GM12878 (cell line): Measurements from ENCODE around the gene RNU6-9. TPM values are rescaled to one million over a fixed set of nuclear protein-coding genes. Genes with fewer than 3 reads are reported as not detected.
A peak's percentile ranks its signal among the peaks of the same experiment; 100 is the strongest.

Experiments
- ATAC-seq: fragments of 200-7000 bp; cut with Tn5 transposase; 3 replicates; pipeline ENCODE4 v1.9.1; 2020; ENCODE audit warnings: mild to moderate bottlenecking, moderate library complexity
- Bru-seq: library from RNA; stranded (reverse); fragments of 400-500 nt; gene quantifications from one replicate; lab custom pipeline; 2021; lab: Mats Ljungman, UMichigan
- BruChase-seq, 2 experiments: library from RNA; stranded (reverse); fragments of 400-500 nt; gene quantifications; one replicate each; lab custom pipeline; 2021; lab: Mats Ljungman, UMichigan
- BruUV-seq: library from RNA; stranded (reverse); fragments of 400-500 nt; replicated peaks from 2 replicates; lab custom pipeline; 2021; lab: Mats Ljungman, UMichigan
- CTCF ChIA-PET: fragments of 300-600 bp; sonication (Branson Sonifier 250); formaldehyde crosslinking; extraction: SDS; loops from one replicate; lab custom pipeline; 2021; ENCODE audit warnings: inconsistent platforms; lab: Yijun Ruan, JAX
- POLR2A ChIA-PET: fragments of 350-600 bp; formaldehyde crosslinking; extraction: SDS; loops from one replicate; lab custom pipeline; 2021; ENCODE audit warnings: inconsistent platforms; lab: Charles Lee
- RAD21 ChIA-PET: fragments of 300-600 bp; sonication (Branson Sonifier 250); formaldehyde crosslinking; loops from one replicate; lab custom pipeline; 2023; ENCODE audit warnings: antibody characterized with exemption; ENCODE audit not compliant: unreplicated experiment; lab: Charles Lee
- SMC1A ChIA-PET: fragments of 300-600 bp; sonication (Branson Sonifier 250); formaldehyde crosslinking; loops from one replicate; lab custom pipeline; 2023; ENCODE audit not compliant: unreplicated experiment, uncharacterized antibody; lab: Charles Lee
- DNase-seq: peaks from one replicate; pipeline ENCODE4 v3.0.0-alpha.2; 2011; ENCODE audit warnings: low read depth, low spot score
- FAIRE-seq: peaks from 3 replicates; lab custom pipeline; 2011; peaks lifted over from hg19 to GRCh38; lab: Jason Lieb, UNC
- H2AFZ ChIP-seq: 2 replicates; pipeline ENCODE4 v1.6.0; 2011; ENCODE audit warnings: low read depth, low read length, control low read depth; ENCODE audit not compliant: control insufficient read depth
- H3K27ac ChIP-seq: 2 replicates; pipeline ENCODE4 v1.5.1; 2011; ENCODE audit warnings: control low read depth; ENCODE audit not compliant: control insufficient read depth, insufficient read depth
- H3K27me3 ChIP-seq, 2 experiments: replicated peaks in 1 of 2; 2 replicates each; pipeline versions ENCODE4 v1.6.0 to v1.6.1; 2011; ENCODE audit warnings: low read length in 1 of 2; ENCODE audit not compliant: control insufficient read depth in 2 of 2, insufficient read depth in 2 of 2
- H3K36me3 ChIP-seq, 2 experiments: 2 replicates each; pipeline ENCODE4 v1.5.1; 2011; ENCODE audit warnings: low read length in 1 of 2; ENCODE audit not compliant: control insufficient read depth in 2 of 2, insufficient read depth in 2 of 2
- H3K4me1 ChIP-seq: 2 replicates; pipeline ENCODE4 v1.6.1; 2011; ENCODE audit warnings: mild to moderate bottlenecking, low read length, moderate library complexity, mixed read lengths; ENCODE audit not compliant: control insufficient read depth, insufficient read depth
- H3K4me2 ChIP-seq: 2 replicates; pipeline ENCODE4 v1.6.0; 2011; ENCODE audit warnings: control low read depth; ENCODE audit not compliant: control insufficient read depth, insufficient read depth
- H3K4me3 ChIP-seq: fragments of 200-600 bp; sonication (generic); 2 replicates; pipeline ENCODE4 v1.5.1; 2016
- H3K79me2 ChIP-seq: 2 replicates; pipeline ENCODE4 v1.6.0; 2011; ENCODE audit warnings: low read length; ENCODE audit not compliant: control insufficient read depth, insufficient read depth
- H3K9ac ChIP-seq: 2 replicates; pipeline ENCODE4 v1.8.0; 2011; ENCODE audit warnings: low read length, control low read depth, mixed read lengths; ENCODE audit not compliant: control insufficient read depth, insufficient read depth
- H3K9me3 ChIP-seq: replicated peaks from 3 replicates; pipeline ENCODE4 v1.5.1; 2011; ENCODE audit warnings: mild to moderate bottlenecking, low read length; ENCODE audit not compliant: control insufficient read depth, insufficient read depth
- H4K20me1 ChIP-seq: 2 replicates; pipeline ENCODE4 v1.6.0; 2011; ENCODE audit not compliant: control insufficient read depth, insufficient read depth
- BMI1 ChIP-seq: fragments of 450-650 bp; IDR thresholded peaks from 2 replicates; pipeline ENCODE4 v1.6.1; 2016; ENCODE audit warnings: mild to moderate bottlenecking, moderate library complexity, borderline replicate concordance
- EED ChIP-seq: sonication (generic); IDR thresholded peaks from 2 replicates; pipeline ENCODE4 v1.6.1; 2016; ENCODE audit warnings: antibody characterized with exemption, low read depth
- MEF2A ChIP-seq: IDR thresholded peaks from 2 replicates; pipeline ENCODE4 v1.6.1; 2011; ENCODE audit warnings: low read depth, mild to moderate bottlenecking, low read length, moderate library complexity; ENCODE audit not compliant: insufficient read depth
- NFYB ChIP-seq: IDR thresholded peaks from 2 replicates; pipeline ENCODE4 v1.6.1; 2011; ENCODE audit warnings: low read depth, mild to moderate bottlenecking, low read length, improper control_type of control experiment, moderate library complexity; ENCODE audit not compliant: insufficient read depth
- RUNX3 ChIP-seq: IDR thresholded peaks from 2 replicates; pipeline ENCODE4 v1.6.1; 2012; ENCODE audit warnings: low read length, inconsistent platforms
- SMAD1 ChIP-seq: fragments of 450-650 bp; IDR thresholded peaks from 2 replicates; pipeline ENCODE4 v1.6.1; 2018; ENCODE audit warnings: mild to moderate bottlenecking, low read depth; ENCODE audit not compliant: partially characterized antibody
- SMC3 ChIP-seq: IDR thresholded peaks from 2 replicates; pipeline ENCODE4 v1.6.1; 2011; ENCODE audit warnings: low read length, improper control_type of control experiment, borderline replicate concordance
- YY1 ChIP-seq: IDR thresholded peaks from 2 replicates; pipeline ENCODE4 v1.6.1; 2011; ENCODE audit warnings: low read depth, mild to moderate bottlenecking, low read length
- ZZZ3 ChIP-seq: IDR thresholded peaks from 2 replicates; pipeline ENCODE4 v1.6.1; 2011; ENCODE audit warnings: low read depth; ENCODE audit not compliant: control insufficient read depth, insufficient read length
- WGBS: methylation state at CpG from one replicate; pipeline ENCODE4 v1.1.6; 2016; ENCODE audit warnings: low lambda C conversion rate; ENCODE audit not compliant: insufficient replicate concordance, insufficient coverage; ENCODE audit errors: missing lambda C conversion rate; 5-methylcytosine and 5-hydroxymethylcytosine counted together
- in situ Hi-C: fragments of 300-500 bp; cut with MboI; formaldehyde crosslinking; loops from 9 replicates; pipeline ENCODE4 v1.14.3; 2018; ENCODE audit warnings: mixed read lengths
- intact Hi-C: fragments of 100-400 bp; cut with micrococcal nuclease; formaldehyde crosslinking; loops from one replicate; pipeline ENCODE4 v1.14.2; 2022; ENCODE audit not compliant: unreplicated experiment
- long read RNA-seq, 2 experiments: library from polyadenylated mRNA; unstranded; transcript quantifications; one replicate each; pipeline ENCODE4 v2.0.0, GENCODE V29; 2019 to 2020
- polyA minus RNA-seq, 3 experiments: library from RNA; depleted of rRNA, polyadenylated mRNA; stranded (reverse); fragments of >200 nt; gene quantifications; 2 replicates each; pipeline ENCODE4 v1.2.3, GENCODE V29; 2011
- polyA plus RNA-seq, 11 experiments: library from polyadenylated mRNA; depleted of rRNA in 4 of 11; unstranded in 6 of 11; stranded (reverse) in 5 of 11; fragments of >200 nt; fragmentation: Nextera tagmentation in 4 of 11; fragmentation: Illumina TruSeq in 1 of 11; extraction: Ambion mirVana in 4 of 11; extraction: Trizol in 1 of 11; gene quantifications; 1 replicate in 1 of 11; 2 replicates in 10 of 11; pipeline versions ENCODE4 v1.2.1 to v1.2.3, GENCODE V29; 2011 to 2016; ENCODE audit warnings: inconsistent platforms in 2 of 11, missing spikeins in 2 of 11, low read depth in 1 of 11
- total RNA-seq, 4 experiments: library from RNA; depleted of rRNA in 3 of 4; stranded (reverse); fragments of >200 nt in 3 of 4; fragmentation: Illumina TruSeq in 1 of 4; extraction: Trizol in 1 of 4; gene quantifications; 2 replicates each; pipeline versions ENCODE4 v1.2.1 to v1.2.3, GENCODE V29; 2013 to 2021
- TF ChIP-seq, protein P1 (sequence below): fragments of 450-650 bp; IDR thresholded peaks from 2 replicates; pipeline ENCODE4 v1.6.1; 2017; ENCODE audit warnings: mild to moderate bottlenecking, low read depth, inconsistent platforms; ENCODE audit not compliant: poor library complexity, severe bottlenecking
- TF ChIP-seq, protein P2 (sequence below): fragments of 450-650 bp; formaldehyde crosslinking; IDR thresholded peaks from 2 replicates; pipeline ENCODE4 v1.5.0; 2022; ENCODE audit warnings: mild to moderate bottlenecking, missing genetic modification characterization

The RNU6-9 gene
- not detected in 2 replicates for total RNA-seq (2013; cell fraction: nucleolus; rRNA removed)
- not detected in 2 replicates for total RNA-seq (2014; rRNA removed)
- not detected in 2 replicates for total RNA-seq (2014; rRNA removed; fragmentation: Illumina TruSeq; extraction: Trizol)
- not detected in 2 replicates for total RNA-seq (2021)
- polyA plus RNA-seq (2011; ENCODE audit: low read depth) = not detected
- not detected in 2 replicates for polyA plus RNA-seq (2011; rRNA removed)
- polyA plus RNA-seq (2011; cell fraction: cytosol; rRNA removed) = not detected in 2 replicates
- not detected in 2 replicates for polyA plus RNA-seq (2011; cell fraction: nucleus; rRNA removed)
- polyA plus RNA-seq (2012) = not detected in 2 replicates
- polyA plus RNA-seq (2014; fragmentation: Illumina TruSeq; extraction: Trizol) = not detected in 2 replicates
- not detected for polyA plus RNA-seq (2014; fragmentation: Nextera tagmentation; extraction: Ambion mirVana)
- polyA plus RNA-seq (2014; rRNA removed) = not detected in 2 replicates
- not detected for polyA plus RNA-seq (2016; fragmentation: Nextera tagmentation; extraction: Ambion mirVana)
- polyA minus RNA-seq (2011; rRNA and poly(A)+ RNA removed) = 1,322 TPM in 1 of 2 replicates, not detected in the other
- not detected in 2 replicates for polyA minus RNA-seq (2011; cell fraction: cytosol; rRNA and poly(A)+ RNA removed)
- under 0.01 TPM in 1 of 2 replicates, not detected in the other for polyA minus RNA-seq (2011; cell fraction: nucleus; rRNA and poly(A)+ RNA removed)
- Bru-seq, nascent RNA = percentile 64 among the genes with signal in this experiment
- percentile 48 among the genes with signal in this experiment for BruChase-seq, experiment 1, labeled RNA remaining after a 6-hour chase
- BruChase-seq, experiment 2, labeled RNA remaining after a 2-hour chase = percentile 55 among the genes with signal in this experiment
- long read RNA-seq, experiment 1 = 0 reads
- long read RNA-seq, experiment 2, partial matches to known transcripts = 0 of 2 reads
- long read RNA-seq, experiment 2, other reads (novel, unspliced or antisense) = 0 of 2 reads

DNA sequence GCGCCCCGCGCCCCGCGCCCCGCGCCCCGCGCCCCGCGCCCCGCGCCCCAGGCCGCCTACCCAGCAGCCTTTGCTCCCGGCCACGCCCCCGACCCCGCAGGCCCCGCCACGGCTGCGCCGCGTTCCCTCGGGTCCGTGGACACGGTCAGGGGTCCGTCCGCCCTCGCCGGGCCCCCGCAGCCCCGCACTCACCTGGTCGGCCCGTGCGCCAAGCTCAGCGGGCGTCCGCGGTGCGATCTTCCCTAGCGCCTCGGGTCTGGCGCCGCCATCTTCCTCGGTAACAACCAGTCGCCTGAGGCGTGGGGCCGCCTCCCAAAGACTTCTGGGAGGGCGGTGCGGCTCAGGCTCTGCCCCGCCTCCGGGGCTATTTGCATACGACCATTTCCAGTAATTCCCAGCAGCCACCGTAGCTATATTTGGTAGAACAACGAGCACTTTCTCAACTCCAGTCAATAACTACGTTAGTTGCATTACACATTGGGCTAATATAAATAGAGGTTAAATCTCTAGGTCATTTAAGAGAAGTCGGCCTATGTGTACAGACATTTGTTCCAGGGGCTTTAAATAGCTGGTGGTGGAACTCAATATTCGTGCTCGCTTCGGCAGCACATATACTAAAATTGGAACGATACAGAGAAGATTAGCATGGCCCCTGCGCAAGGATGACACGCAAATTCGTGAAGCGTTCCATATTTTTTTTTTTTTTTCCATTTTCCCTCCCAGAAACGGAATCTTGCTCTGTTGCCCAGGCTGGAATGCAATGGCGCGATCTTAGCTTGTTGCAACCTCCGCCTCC, at the start of gene RNU6-9, which contains the start of gene MED16:
TSS of gene RNU6-9 (plus strand) at position 591 of the 796 bp plus-strand sequence.
TSS of gene MED16 (minus strand) at position 294 of the 796 bp plus-strand sequence. CDS start 2,056 bp downstream, outside the sequence.
- in situ Hi-C loops = no loop called here
- TF ChIP-seq NFYB (no peak), SMAD1 (no peak), EED (no peak), YY1 (peak; percentile 96), BMI1 (no peak), RUNX3 (no peak), SMC3 (no peak), ZZZ3 (no peak), MEF2A (0 out of 2 replicates have a peak, but pooled peaks have one; percentile 27)
- TF ChIP-seq, protein P1, sequence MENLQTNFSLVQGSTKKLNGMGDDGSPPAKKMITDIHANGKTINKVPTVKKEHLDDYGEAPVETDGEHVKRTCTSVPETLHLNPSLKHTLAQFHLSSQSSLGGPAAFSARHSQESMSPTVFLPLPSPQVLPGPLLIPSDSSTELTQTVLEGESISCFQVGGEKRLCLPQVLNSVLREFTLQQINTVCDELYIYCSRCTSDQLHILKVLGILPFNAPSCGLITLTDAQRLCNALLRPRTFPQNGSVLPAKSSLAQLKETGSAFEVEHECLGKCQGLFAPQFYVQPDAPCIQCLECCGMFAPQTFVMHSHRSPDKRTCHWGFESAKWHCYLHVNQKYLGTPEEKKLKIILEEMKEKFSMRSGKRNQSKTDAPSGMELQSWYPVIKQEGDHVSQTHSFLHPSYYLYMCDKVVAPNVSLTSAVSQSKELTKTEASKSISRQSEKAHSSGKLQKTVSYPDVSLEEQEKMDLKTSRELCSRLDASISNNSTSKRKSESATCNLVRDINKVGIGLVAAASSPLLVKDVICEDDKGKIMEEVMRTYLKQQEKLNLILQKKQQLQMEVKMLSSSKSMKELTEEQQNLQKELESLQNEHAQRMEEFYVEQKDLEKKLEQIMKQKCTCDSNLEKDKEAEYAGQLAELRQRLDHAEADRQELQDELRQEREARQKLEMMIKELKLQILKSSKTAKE = peak; percentile 90
- TF ChIP-seq, protein P2, sequence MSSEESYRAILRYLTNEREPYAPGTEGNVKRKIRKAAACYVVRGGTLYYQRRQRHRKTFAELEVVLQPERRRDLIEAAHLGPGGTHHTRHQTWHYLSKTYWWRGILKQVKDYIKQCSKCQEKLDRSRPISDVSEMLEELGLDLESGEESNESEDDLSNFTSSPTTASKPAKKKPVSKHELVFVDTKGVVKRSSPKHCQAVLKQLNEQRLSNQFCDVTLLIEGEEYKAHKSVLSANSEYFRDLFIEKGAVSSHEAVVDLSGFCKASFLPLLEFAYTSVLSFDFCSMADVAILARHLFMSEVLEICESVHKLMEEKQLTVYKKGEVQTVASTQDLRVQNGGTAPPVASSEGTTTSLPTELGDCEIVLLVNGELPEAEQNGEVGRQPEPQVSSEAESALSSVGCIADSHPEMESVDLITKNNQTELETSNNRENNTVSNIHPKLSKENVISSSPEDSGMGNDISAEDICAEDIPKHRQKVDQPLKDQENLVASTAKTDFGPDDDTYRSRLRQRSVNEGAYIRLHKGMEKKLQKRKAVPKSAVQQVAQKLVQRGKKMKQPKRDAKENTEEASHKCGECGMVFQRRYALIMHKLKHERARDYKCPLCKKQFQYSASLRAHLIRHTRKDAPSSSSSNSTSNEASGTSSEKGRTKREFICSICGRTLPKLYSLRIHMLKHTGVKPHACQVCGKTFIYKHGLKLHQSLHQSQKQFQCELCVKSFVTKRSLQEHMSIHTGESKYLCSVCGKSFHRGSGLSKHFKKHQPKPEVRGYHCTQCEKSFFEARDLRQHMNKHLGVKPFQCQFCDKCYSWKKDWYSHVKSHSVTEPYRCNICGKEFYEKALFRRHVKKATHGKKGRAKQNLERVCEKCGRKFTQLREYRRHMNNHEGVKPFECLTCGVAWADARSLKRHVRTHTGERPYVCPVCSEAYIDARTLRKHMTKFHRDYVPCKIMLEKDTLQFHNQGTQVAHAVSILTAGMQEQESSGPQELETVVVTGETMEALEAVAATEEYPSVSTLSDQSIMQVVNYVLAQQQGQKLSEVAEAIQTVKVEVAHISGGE (CRISPR knock-in tag) = no peak

More for the DNA sequence above, at the start of gene RNU6-9, which contains the start of gene MED16:
- under 1% methylated on average over 48 of the region's 69 CpGs for WGBS
- H3K4me3 ChIP-seq = peak within 1 kb of the TSS; percentile 95
- H3K9me3 ChIP-seq = no peaks in the 10 kb centered on the region
- H3K27ac ChIP-seq = peak within 1 kb of the TSS; percentile 96
- BruUV-seq = TSS peak; percentile 100
- ChIA-PET POLR2A (interaction anchor here (0.6 to 1.4 kb wide), 15 partner anchors 10 to 260 kb away, joined by 3 to 27 read pairs (median 3); partner anchors contain the start of genes KISS1R and POLRMT), SMC1A (interaction anchor here (0.8 to 2.0 kb wide), 4 partner anchors 14 to 30 kb away, joined by 4 to 15 read pairs (median 8); no protein-coding TSS in a partner anchor), CTCF (interaction anchor here (0.6 to 2.0 kb wide), 7 partner anchors 11 to 386 kb away, joined by 3 to 22 read pairs (median 3); no protein-coding TSS in a partner anchor), RAD21 (interaction anchor here (0.7 to 2.3 kb wide), 4 partner anchors 14 to 30 kb away, joined by 3 to 24 read pairs (median 10); no protein-coding TSS in a partner anchor)
- peak within 1 kb of the TSS; percentile 85 for H3K9ac ChIP-seq
- H3K79me2 ChIP-seq = peaks cover 7% of the 10 kb centered on the region
- H3K4me2 ChIP-seq = peak within 1 kb of the TSS; percentile 92
- DNase-seq = peak; percentile 89
- H4K20me1 ChIP-seq = no peaks in the 10 kb centered on the region
- no peaks in the 10 kb centered on the region for H3K27me3 ChIP-seq
- no peaks in the 10 kb centered on the region for H3K4me1 ChIP-seq
- intact Hi-C loops = no loop called here
- H2AFZ ChIP-seq = peak within 1 kb of the TSS; percentile 97
- H3K36me3 ChIP-seq = no peaks in the 10 kb centered on the region
- peak; percentile 78 for FAIRE-seq
- ATAC-seq = peak; percentile 97
